Medulla oblongata (tissue), 1 donor: Measurements from ENCODE around the gene C11orf21.

Experiments
- DNase-seq: peaks from one replicate; pipeline ENCODE4 v3.0.0-alpha.2; 2015; ENCODE audit errors: extremely low spot score

The C11orf21 gene

GRCh38 chr11:2260491-2261364 lies 41.0 kb downstream of the C11orf21 start:
- no peak for DNase-seq

GRCh38 chr11:2259897-2260451 lies 41.7 kb downstream of the C11orf21 start:
- no peak for DNase-seq

- DNase-seq = no peak
Measured at GRCh38 chr11:2259466-2259830, 42.3 kb downstream of the C11orf21 start.

GRCh38 chr11:2258501-2259465 lies 42.9 kb downstream of the C11orf21 start:
- DNase-seq = no peak

GRCh38 chr11:2256951-2257700 lies 44.6 kb downstream of the C11orf21 start:
- DNase-seq = no peak

- DNase-seq = no peak
Measured at GRCh38 chr11:2256293-2256913, 45.3 kb downstream of the C11orf21 start.

- no peak for DNase-seq
Measured at GRCh38 chr11:2252018-2252417, 49.7 kb downstream of the C11orf21 start.

- no peak for DNase-seq
Measured at GRCh38 chr11:2251138-2251537, 50.6 kb downstream of the C11orf21 start.

GRCh38 chr11:2250485-2250884 lies 51.2 kb downstream of the C11orf21 start:
- no peak for DNase-seq

GRCh38 chr11:2250041-2250440 lies 51.7 kb downstream of the C11orf21 start:
- DNase-seq = no peak

GRCh38 chr11:2249189-2249916 lies 52.4 kb downstream of the C11orf21 start:
- no peak for DNase-seq

- DNase-seq = no peak
Measured at GRCh38 chr11:2248762-2249161, 53.0 kb downstream of the C11orf21 start.

- no peak for DNase-seq
Measured at GRCh38 chr11:2248242-2248641, 53.5 kb downstream of the C11orf21 start.

- DNase-seq = no peak
Measured at GRCh38 chr11:2247496-2247895, 54.2 kb downstream of the C11orf21 start.
